GM19043 (cell line): ENCODE measurements around the gene CNPY3.
"Not testable (repeated sequence)": the region's sequence is repeated elsewhere in the genome, so short reads cannot be mapped to it uniquely, and the experiment has no call there.

Experiments
- ATAC-seq: cut with Tn5 transposase; IDR thresholded peaks from one replicate; pipeline ENCODE4 v1.9.1; 2021; ENCODE audit warnings: low read depth; ENCODE audit not compliant: unreplicated experiment

Gene CNPY3

GRCh38 chr6:42914546-42914945 is 14.7 kb upstream of the CNPY3 start:
- no peak for ATAC-seq

GRCh38 chr6:42915732-42916131 is 13.5 kb upstream of the CNPY3 start, which contains the start of gene PTCRA:
Gene PTCRA (plus strand): TSS chr6:42916053. CDS start chr6:42916070, 17 bp downstream.
- ATAC-seq = no peak

- no peak for ATAC-seq
These were observed 13.0 kb upstream of the CNPY3 start for GRCh38 chr6:42916288-42916687.

GRCh38 chr6:42921801-42922200 is 7.5 kb upstream of the CNPY3 start:
- no peak for ATAC-seq

- no peak for ATAC-seq
These were observed 5.6 kb upstream of the CNPY3 start for GRCh38 chr6:42923666-42924065.

GRCh38 chr6:42925248-42925857 is 3.9 kb upstream of the CNPY3 start:
- no peak for ATAC-seq

- ATAC-seq = peak; percentile 54
These were observed 611 bp downstream of the CNPY3 start for GRCh38 chr6:42929821-42930360.

GRCh38 chr6:42932412-42932811 is 3.1 kb downstream of the CNPY3 start:
- ATAC-seq = no peak

GRCh38 chr6:42933205-42933604 is 3.9 kb downstream of the CNPY3 start:
- ATAC-seq = no peak

- no peak for ATAC-seq
These were observed 6.0 kb downstream of the CNPY3 start for GRCh38 chr6:42935322-42935721.

GRCh38 chr6:42936398-42936797 is 7.1 kb downstream of the CNPY3 start:
- no peak for ATAC-seq

- no peak for ATAC-seq
These were observed 8.5 kb downstream of the CNPY3 start for GRCh38 chr6:42937548-42938427.

GRCh38 chr6:42938428-42938796 is 9.1 kb downstream of the CNPY3 start:
- no peak for ATAC-seq

GRCh38 chr6:42938987-42939809 is 9.9 kb downstream of the CNPY3 start:
- no peak for ATAC-seq

- ATAC-seq = no peak
These were observed 10.5 kb downstream of the CNPY3 start for GRCh38 chr6:42939810-42940167.

- no peak for ATAC-seq
These were observed 11.3 kb downstream of the CNPY3 start for GRCh38 chr6:42940493-42941045.

GRCh38 chr6:42941356-42941755 is 12.1 kb downstream of the CNPY3 start:
- not testable (repeated sequence) for ATAC-seq

- ATAC-seq = no peak
These were observed 13.2 kb downstream of the CNPY3 start for GRCh38 chr6:42942444-42942843.

GRCh38 chr6:42947950-42948349 is 18.7 kb downstream of the CNPY3 start:
- ATAC-seq = no peak

- ATAC-seq = no peak
These were observed 23.1 kb downstream of the CNPY3 start for GRCh38 chr6:42952389-42952788.

GRCh38 chr6:42954405-42954804 is 25.1 kb downstream of the CNPY3 start:
- not testable (repeated sequence) for ATAC-seq
